Stimulated activated CD4-positive, alpha-beta T cell treated with anti-CD3 and anti-CD28 coated beads, Interleukin-15, amount 100 ng/mL, for 1 hour (primary cell): ENCODE data around the gene AP1S1.

ENCODE experiments used
- DNase-seq, 2 donors: peaks; one replicate each; pipeline ENCODE4 v3.0.0-alpha.2; 2020; ENCODE audit warnings: low read depth in 1 of 2, low spot score in 1 of 2

Gene AP1S1

GRCh38 chr7:101156277-101156676 is 2.0 kb downstream of the AP1S1 start:
- DNase-seq, result no peak

GRCh38 chr7:101156866-101157589 is 2.8 kb downstream of the AP1S1 start:
- no peak for DNase-seq

GRCh38 chr7:101159696-101160674 is 5.7 kb downstream of the AP1S1 start:
- DNase-seq, result no peak

GRCh38 chr7:101160910-101161309 is 6.6 kb downstream of the AP1S1 start:
- no peak for DNase-seq

GRCh38 chr7:101161692-101162471 is 7.6 kb downstream of the AP1S1 start:
- no peak for DNase-seq

GRCh38 chr7:101162551-101163278 is 8.4 kb downstream of the AP1S1 start:
- no peak for DNase-seq

GRCh38 chr7:101163279-101164070 is 9.2 kb downstream of the AP1S1 start:
- no peak for DNase-seq

- DNase-seq, result no peak
These were observed 10.0 kb downstream of the AP1S1 start for GRCh38 chr7:101164071-101164840.

GRCh38 chr7:101165075-101165957 is 11.0 kb downstream of the AP1S1 start, which contains the start of gene VGF:
VGF (minus strand) TSS chr7:101165569; CDS start chr7:101164843, 726 bp downstream.
- DNase-seq, result peak; percentile 81 to 85

GRCh38 chr7:101165958-101166647 is 11.8 kb downstream of the AP1S1 start:
- no peak for DNase-seq

- DNase-seq, result no peak
These were observed 12.3 kb downstream of the AP1S1 start for GRCh38 chr7:101166648-101166908.

- no peak for DNase-seq
These were observed 12.8 kb downstream of the AP1S1 start for GRCh38 chr7:101166909-101167644.

GRCh38 chr7:101167645-101168411 is 13.6 kb downstream of the AP1S1 start:
- no peak for DNase-seq

- no peak for DNase-seq
These were observed 14.3 kb downstream of the AP1S1 start for GRCh38 chr7:101168412-101169049.

GRCh38 chr7:101169110-101169837 is 15.0 kb downstream of the AP1S1 start:
- no peak for DNase-seq
